Measurements from ENCODE around the gene CERCAM.

CERCAM gene, protein sequence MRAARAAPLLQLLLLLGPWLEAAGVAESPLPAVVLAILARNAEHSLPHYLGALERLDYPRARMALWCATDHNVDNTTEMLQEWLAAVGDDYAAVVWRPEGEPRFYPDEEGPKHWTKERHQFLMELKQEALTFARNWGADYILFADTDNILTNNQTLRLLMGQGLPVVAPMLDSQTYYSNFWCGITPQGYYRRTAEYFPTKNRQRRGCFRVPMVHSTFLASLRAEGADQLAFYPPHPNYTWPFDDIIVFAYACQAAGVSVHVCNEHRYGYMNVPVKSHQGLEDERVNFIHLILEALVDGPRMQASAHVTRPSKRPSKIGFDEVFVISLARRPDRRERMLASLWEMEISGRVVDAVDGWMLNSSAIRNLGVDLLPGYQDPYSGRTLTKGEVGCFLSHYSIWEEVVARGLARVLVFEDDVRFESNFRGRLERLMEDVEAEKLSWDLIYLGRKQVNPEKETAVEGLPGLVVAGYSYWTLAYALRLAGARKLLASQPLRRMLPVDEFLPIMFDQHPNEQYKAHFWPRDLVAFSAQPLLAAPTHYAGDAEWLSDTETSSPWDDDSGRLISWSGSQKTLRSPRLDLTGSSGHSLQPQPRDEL

DNA sequence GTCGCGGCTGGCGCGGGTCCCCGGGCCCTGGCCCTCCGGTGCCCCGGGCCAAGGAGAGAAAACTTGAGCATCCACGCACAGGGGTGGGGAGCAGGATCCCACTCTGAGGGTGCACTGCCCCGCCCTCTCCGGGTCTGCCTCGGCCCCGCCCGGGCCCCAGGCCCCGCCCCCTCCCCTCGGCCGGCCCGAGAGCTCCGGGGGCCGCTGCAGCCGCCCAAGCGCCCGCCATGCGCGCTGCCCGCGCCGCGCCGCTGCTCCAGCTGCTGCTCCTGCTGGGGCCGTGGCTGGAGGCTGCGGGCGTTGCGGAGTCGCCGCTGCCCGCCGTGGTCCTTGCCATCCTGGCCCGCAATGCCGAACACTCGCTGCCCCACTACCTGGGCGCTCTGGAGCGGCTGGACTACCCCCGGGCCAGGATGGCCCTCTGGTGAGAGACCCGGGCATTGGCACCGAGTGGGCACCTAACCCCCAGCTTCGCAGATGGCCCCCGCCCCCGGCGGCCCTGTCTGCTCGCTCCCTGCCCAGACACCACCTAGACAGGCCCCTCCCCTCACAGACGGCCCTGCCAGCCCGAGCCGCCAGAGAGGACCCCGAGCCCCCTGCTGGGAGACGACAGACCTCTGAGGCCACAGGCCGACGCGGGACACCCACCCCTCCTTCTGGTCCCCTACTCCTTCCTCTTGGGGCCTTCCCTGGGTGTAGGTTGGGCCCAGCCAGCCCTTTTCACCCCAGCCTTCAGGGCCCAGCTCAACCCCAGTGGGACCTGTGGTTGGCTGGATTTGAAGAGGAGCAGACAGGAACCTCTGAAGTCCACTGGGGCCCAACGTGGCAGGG lies at the start of gene CERCAM:
Gene CERCAM (plus strand): TSS at position 207 of the 831 bp plus-strand sequence. CDS start 21 bp downstream, at position 228.
- TF ChIP-seq, protein P1, sequence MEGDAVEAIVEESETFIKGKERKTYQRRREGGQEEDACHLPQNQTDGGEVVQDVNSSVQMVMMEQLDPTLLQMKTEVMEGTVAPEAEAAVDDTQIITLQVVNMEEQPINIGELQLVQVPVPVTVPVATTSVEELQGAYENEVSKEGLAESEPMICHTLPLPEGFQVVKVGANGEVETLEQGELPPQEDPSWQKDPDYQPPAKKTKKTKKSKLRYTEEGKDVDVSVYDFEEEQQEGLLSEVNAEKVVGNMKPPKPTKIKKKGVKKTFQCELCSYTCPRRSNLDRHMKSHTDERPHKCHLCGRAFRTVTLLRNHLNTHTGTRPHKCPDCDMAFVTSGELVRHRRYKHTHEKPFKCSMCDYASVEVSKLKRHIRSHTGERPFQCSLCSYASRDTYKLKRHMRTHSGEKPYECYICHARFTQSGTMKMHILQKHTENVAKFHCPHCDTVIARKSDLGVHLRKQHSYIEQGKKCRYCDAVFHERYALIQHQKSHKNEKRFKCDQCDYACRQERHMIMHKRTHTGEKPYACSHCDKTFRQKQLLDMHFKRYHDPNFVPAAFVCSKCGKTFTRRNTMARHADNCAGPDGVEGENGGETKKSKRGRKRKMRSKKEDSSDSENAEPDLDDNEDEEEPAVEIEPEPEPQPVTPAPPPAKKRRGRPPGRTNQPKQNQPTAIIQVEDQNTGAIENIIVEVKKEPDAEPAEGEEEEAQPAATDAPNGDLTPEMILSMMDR (IDR thresholded peaks at IDR 0.05; ENCODE audit: insufficient read depth, low read depth, low read length, missing control alignments), result no peak
- DNase-seq (ENCODE audit: low read depth), result peak; percentile 51
- peak within 1 kb of the TSS; percentile 80 for H3K4me3 ChIP-seq (ENCODE audit: low read depth, low read length)

DNA sequence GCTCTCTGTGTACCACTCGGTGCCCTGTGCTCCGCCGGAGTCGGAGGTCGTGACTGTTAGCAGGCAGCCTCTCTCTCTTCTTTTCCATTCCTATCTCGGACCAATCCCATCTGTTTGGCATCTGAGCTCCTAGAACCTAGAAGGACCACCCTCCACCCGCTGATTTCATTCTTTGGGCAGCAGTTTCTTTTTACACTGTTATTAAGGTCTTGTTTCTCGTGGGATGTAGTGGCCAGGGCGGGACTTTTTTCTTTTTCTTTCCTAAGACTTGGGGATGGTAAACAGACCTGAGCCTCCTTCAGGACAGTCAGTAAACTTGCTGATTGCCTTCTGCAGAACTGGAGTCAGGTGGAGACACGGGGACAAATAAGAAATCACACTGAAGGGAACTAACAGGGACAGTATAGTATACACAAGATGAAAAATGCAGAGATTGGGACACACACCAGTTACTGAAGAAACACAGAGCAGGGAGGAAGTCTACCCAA lies 49.0 kb upstream of the CERCAM start:
- H3K4me3 ChIP-seq (ENCODE audit: low read depth, low read length), result peak overlapping the region; percentile 83
- TF ChIP-seq, protein P1 (IDR thresholded peaks at IDR 0.05; ENCODE audit: insufficient read depth, low read depth, low read length, missing control alignments), result no peak
- no peak for DNase-seq (ENCODE audit: low read depth)

DNA sequence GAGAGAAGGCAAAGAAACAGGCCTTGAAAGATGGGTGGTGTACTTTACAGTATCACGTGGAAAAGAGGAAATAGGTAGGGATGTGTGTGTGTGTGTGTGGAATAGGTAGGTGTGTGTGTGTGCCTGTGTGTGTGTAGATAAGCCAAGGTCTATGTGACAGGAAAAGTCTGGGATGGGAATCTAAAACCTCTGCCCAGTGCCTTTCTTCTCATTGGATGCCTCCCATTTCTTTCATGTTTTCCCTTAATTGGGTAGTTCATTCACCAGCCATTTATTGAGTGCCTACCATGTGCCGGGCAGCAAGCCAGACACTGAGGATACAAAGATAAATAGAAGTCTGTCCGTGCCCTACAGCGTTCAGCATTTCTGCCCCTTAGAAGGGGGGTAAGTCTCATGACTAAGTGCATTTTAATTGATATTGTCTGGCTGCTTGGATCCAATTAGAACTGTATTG lies 48.4 kb upstream of the CERCAM start:
- no peak for DNase-seq (ENCODE audit: low read depth)
- TF ChIP-seq, protein P1 (IDR thresholded peaks at IDR 0.05; ENCODE audit: insufficient read depth, low read depth, low read length, missing control alignments), result no peak
- H3K4me3 ChIP-seq (ENCODE audit: low read depth, low read length), result peak overlapping the region; percentile 83

DNA sequence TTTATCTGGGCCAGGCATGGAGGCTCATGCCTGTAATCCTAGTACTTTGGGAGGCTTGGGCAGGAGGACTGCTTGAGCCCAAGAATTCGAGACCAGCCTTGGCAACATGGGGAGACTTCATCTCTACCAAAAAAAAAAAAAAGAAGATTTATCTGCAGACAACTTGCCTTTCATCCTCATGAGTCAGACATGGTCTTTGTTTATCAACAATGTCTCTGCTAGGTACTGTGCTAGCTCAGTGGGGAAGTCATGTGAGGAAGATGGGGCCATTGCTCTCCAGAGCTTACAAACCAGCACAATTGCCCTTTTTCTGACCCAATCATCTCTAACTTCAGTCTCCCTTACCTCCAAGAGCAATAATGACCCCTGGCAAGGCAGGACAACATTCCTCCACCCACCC lies 47.9 kb upstream of the CERCAM start:
- TF ChIP-seq, protein P1 (IDR thresholded peaks at IDR 0.05; ENCODE audit: insufficient read depth, low read depth, low read length, missing control alignments), result no peak
- H3K4me3 ChIP-seq (ENCODE audit: low read depth, low read length), result no peak overlapping the region
- no peak for DNase-seq (ENCODE audit: low read depth)

DNA sequence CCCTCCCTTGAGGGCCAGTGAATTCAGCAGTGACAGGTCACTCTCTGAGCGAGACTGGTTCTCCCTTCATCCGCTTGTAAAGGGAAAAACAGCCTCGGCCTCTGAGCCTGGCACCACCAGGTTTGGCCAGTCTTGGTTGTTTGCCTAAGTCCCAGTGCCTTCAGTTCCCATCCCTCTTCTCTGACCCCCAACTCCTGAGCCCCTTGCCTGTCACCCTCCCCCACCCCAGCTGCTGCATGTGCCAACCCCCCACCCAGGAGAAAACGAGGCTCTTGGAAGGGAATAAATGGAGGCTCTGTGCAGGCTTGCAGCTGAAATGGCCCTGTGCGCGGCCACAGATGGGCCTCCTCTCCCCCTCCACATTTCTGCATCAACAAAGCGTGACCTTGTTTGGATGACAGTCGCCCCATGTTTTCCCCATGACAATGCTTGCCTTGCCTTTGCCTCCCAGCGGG lies 46.4 kb upstream of the CERCAM start:
- no peak overlapping the region for H3K4me3 ChIP-seq (ENCODE audit: low read depth, low read length)
- DNase-seq (ENCODE audit: low read depth), result no peak
- TF ChIP-seq, protein P1 (IDR thresholded peaks at IDR 0.05; ENCODE audit: insufficient read depth, low read depth, low read length, missing control alignments), result no peak

DNA sequence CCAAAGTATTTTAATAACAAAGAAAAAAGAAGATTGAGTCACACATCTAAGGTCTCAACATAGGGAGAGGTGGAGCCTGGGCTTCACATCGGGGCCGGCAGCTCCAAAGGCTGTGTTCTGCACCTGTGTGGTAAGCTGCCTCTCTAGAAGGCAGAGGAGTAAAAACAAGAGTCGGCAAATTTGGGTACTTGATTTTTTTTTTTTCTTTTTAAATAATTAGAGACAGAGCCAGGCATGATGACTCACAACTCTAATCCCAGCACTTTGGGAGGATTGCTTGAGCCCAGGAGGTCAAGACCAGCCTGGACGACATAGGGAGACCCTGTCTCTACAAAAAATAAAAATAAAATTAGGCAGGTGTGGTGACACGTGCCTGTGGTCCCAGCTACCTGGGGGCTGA lies 44.8 kb upstream of the CERCAM start:
- no peak overlapping the region for H3K4me3 ChIP-seq (ENCODE audit: low read depth, low read length)
- DNase-seq (ENCODE audit: low read depth), result no peak
- TF ChIP-seq, protein P1 (IDR thresholded peaks at IDR 0.05; ENCODE audit: insufficient read depth, low read depth, low read length, missing control alignments), result no peak
